ENCODE measurements around the gene LUC7L3.

LUC7L3 gene

GRCh38 chr17:50749245-50749644 lies 29.8 kb downstream of the LUC7L3 start:
- in situ Hi-C loops (cut with MboI; ENCODE audit: low sequenced_read_pairs), result no loop called here

GRCh38 chr17:50754521-50754920 lies 35.1 kb downstream of the LUC7L3 start:
- in situ Hi-C loops (cut with MboI; ENCODE audit: low sequenced_read_pairs), result no loop called here

GRCh38 chr17:50758524-50758923 lies 39.1 kb downstream of the LUC7L3 start:
- in situ Hi-C loops (cut with MboI; ENCODE audit: low sequenced_read_pairs), result no loop called here

- in situ Hi-C loops (cut with MboI; ENCODE audit: low sequenced_read_pairs), result no loop called here
Observed at GRCh38 chr17:50758989-50759544, 39.7 kb downstream of the LUC7L3 start.

GRCh38 chr17:50762177-50762576 lies 42.8 kb downstream of the LUC7L3 start:
- in situ Hi-C loops (cut with MboI; ENCODE audit: low sequenced_read_pairs), result no loop called here

- in situ Hi-C loops (cut with MboI; ENCODE audit: low sequenced_read_pairs), result no loop called here
Observed at GRCh38 chr17:50763716-50764475, 44.5 kb downstream of the LUC7L3 start.

GRCh38 chr17:50764734-50765149 lies 45.3 kb downstream of the LUC7L3 start:
- in situ Hi-C loops (cut with MboI; ENCODE audit: low sequenced_read_pairs), result no loop called here

GRCh38 chr17:50765454-50766221 lies 46.2 kb downstream of the LUC7L3 start:
- in situ Hi-C loops (cut with MboI; ENCODE audit: low sequenced_read_pairs), result no loop called here

- in situ Hi-C loops (cut with MboI; ENCODE audit: low sequenced_read_pairs), result no loop called here
Observed at GRCh38 chr17:50766222-50767023, 47.0 kb downstream of the LUC7L3 start.

- in situ Hi-C loops (cut with MboI; ENCODE audit: low sequenced_read_pairs), result no loop called here
Observed at GRCh38 chr17:50767030-50767429, 47.6 kb downstream of the LUC7L3 start.

GRCh38 chr17:50767446-50767845 lies 48.0 kb downstream of the LUC7L3 start, which contains the start of gene ANKRD40CL:
ANKRD40CL (minus strand) TSS chr17:50767518; CDS start chr17:50766913, 605 bp downstream.
- in situ Hi-C loops (cut with MboI; ENCODE audit: low sequenced_read_pairs), result no loop called here

- in situ Hi-C loops (cut with MboI; ENCODE audit: low sequenced_read_pairs), result no loop called here
Observed at GRCh38 chr17:50768346-50768761, 49.0 kb downstream of the LUC7L3 start.

GRCh38 chr17:50769884-50770283 lies 50.5 kb downstream of the LUC7L3 start:
- in situ Hi-C loops (cut with MboI; ENCODE audit: low sequenced_read_pairs), result no loop called here

GRCh38 chr17:50770346-50770745 lies 50.9 kb downstream of the LUC7L3 start:
- in situ Hi-C loops (cut with MboI; ENCODE audit: low sequenced_read_pairs), result no loop called here

- in situ Hi-C loops (cut with MboI; ENCODE audit: low sequenced_read_pairs), result no loop called here
Observed at GRCh38 chr17:50771991-50772785, 52.8 kb downstream of the LUC7L3 start.

GRCh38 chr17:50774225-50774803 lies 54.9 kb downstream of the LUC7L3 start:
- in situ Hi-C loops (cut with MboI; ENCODE audit: low sequenced_read_pairs), result no loop called here

- in situ Hi-C loops (cut with MboI; ENCODE audit: low sequenced_read_pairs), result no loop called here
Observed at GRCh38 chr17:50775926-50776325, 56.5 kb downstream of the LUC7L3 start.

- in situ Hi-C loops (cut with MboI; ENCODE audit: low sequenced_read_pairs), result no loop called here
Observed at GRCh38 chr17:50778471-50778870, 59.1 kb downstream of the LUC7L3 start.

GRCh38 chr17:50778988-50779387 lies 59.6 kb downstream of the LUC7L3 start:
- in situ Hi-C loops (cut with MboI; ENCODE audit: low sequenced_read_pairs), result no loop called here

Data from hTERT RPE-1 (cell line).